Measurements from ENCODE around the gene ABL1.

- TF ChIP-seq CTCF (IDR thresholded peaks at IDR 0.05; ENCODE audit: low read depth, low read length, poor library complexity, severe bottlenecking): no peak
- TF ChIP-seq EZH2phosphoT487 (IDR thresholded peaks at IDR 0.05; ENCODE audit: borderline replicate concordance, low read length): no peak
These were observed 96.6 kb downstream of the ABL1 start for GRCh38 chr9:130931508-130932254.
